ENCODE measurements around the gene PRRC2B. TPM values are rescaled to one million over a fixed set of nuclear protein-coding genes. Genes with fewer than 3 reads are reported as not detected.
"Not testable (repeated sequence)": the region's sequence is repeated elsewhere in the genome, so short reads cannot be mapped to it uniquely, and the experiment has no call there.

PRRC2B gene
- total RNA-seq, 1 donor from 2014 or later: 190 TPM

DNA sequence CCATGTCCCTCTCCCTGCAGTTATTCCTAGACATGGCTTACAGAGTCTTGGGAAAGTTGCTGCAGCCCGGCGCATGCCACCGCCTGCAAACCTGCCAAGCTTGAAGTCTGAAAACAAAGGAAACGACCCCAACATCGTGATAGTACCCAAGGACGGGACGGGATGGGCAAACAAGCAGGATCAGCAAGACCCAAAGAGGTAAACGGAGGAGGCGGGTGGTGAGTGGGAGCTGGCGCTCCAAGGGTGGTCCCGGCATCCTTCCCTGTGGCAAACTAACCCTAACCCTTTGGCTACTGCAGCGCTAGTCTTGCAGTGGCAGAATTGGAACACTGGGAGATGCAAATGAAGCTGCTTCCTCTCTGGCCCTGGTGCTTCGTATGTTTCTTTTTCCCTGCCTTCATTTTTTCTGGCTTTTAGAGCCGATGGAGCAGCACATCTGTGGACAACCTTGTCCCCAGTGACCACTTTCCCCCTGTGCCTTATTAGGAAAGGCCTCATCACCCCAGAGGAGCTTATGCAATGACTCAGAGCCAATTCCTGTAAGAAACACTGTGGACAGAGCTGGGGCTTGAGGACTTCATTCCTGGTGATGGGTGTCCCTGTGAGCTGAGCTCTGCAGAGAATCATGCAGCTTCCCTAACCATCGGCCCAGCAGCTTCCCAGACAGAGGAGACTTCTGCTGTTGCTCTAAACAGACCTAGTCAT is 38.9 kb downstream of the PRRC2B start:
- intact Hi-C loops (cut with micrococcal nuclease): no loop called here

DNA sequence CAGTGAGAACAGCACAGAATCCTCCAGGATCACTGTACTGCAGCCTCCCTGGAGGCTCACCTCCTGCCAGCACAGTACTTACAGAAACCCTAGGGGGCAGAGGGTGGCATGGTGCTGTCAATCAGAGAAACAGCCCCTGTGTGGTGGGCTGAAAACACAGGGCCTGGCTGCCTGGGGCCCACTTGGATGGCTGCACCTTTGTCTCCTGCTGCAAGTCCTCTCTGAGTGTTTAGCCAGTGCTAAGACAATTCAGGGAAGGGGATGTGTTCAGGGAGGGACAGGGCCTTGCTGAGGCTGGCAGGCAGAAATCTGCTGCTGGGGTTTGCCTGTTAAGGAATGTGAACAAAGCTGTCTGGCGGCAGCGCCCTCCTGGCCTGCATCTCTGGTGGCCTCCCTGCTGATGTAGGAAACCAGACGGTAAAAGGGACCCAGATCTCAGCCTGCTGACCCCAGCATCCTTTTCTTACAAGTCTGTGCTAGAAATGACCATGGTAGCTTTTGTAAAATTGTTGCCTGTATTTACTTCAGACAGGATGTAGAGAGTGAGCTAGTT is 39.5 kb downstream of the PRRC2B start:
- intact Hi-C loops (cut with micrococcal nuclease): no loop called here

DNA sequence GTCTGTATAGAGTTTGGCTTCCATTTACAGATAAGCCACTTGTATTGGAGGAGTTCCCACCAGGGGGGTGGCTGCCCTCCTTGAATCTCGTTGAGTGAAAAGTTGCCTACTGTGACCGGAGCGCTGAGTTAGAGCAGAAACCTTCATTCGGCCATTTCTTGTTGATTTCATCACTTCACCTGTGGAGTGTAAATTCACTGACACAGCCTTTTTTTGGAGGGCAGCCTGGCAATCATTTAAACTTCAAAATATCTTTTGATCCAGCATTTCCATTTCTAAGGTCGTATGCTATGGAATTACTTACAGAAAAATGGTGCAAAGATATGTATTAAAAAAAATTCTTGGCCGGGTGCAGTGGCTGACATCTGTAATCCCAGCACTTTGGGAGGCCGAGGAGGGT is 40.8 kb downstream of the PRRC2B start:
- intact Hi-C loops (cut with micrococcal nuclease): no loop called here

DNA sequence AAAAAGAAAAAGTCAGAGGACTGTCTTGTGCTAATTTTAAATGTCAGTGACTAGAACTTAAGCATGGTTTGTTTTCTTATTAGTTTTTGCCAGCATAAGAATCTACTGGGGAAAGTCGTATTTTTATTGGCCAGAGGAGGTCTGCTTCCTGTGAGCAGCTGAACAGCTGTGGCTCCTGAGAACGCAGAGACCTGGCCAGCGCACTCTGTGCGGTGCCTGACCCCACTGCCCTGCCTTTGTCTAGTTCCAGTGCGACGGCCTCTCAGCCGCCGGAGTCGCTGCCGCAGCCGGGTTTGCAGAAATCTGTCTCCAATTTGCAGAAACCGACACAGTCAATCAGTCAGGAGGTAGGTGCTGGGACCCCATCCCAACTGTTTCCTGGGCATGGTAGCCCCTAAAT is 42.5 kb downstream of the PRRC2B start:
- intact Hi-C loops (cut with micrococcal nuclease): no loop called here

DNA sequence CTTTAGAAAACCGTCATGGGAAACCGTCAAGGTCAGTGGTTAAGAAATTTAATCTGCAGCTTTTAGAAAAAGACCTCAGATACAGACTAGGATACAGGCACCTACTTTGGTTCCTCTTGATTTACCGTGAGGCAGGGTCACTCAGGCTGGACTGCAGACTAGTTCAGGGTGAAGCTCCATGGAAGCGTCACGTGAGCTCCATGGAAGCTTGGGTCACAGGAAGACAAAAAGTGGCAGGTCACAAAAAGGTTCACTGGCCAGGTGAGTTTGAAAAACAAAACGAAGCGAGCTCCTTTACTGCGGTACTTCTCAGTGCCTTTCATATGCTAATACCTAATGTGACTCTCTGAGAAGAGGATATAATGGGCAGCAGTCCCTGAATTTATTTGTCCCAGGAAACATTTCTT is 43.0 kb downstream of the PRRC2B start:
- intact Hi-C loops (cut with micrococcal nuclease): no loop called here

DNA sequence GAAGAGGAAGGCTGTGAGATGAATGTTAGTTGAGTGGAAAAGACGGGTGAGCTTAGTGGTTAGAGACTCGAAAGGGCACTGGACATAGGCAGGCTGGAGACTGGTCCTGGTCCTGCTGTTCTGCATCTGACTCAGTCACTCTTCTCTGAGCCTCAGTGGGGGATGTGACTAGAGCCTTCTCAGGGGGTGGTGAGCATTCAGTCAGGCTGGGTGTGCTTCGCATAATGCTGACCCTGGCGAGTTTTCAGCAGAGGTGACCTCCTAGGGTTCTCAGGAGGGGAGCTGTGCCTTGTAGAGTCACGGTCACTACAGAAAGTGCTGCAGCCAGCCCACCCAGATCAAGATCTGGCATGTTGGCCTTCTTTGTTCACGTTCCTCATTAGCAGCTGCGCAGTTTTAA is 44.3 kb downstream of the PRRC2B start:
- intact Hi-C loops (cut with micrococcal nuclease): no loop called here

DNA sequence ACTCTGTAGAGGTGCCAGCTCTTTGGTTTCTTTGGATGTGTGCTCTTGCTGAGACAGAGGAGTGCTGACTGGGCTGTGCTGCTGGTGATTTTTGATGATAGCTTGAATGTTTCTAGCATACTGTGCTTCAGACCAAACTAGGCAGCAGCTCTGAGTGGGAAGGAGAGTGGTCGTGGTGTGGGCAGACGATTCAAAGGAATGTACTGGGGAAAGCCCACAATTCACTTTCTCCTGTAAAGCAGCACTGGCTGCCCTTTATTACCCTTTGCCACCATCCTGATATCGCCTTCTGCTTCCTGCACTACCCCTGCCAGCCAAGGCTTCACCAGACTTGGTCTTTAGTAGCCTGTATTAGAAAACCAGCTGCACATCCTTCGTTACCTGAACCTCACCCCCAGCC is 45.3 kb downstream of the PRRC2B start:
- intact Hi-C loops (cut with micrococcal nuclease): no loop called here

DNA sequence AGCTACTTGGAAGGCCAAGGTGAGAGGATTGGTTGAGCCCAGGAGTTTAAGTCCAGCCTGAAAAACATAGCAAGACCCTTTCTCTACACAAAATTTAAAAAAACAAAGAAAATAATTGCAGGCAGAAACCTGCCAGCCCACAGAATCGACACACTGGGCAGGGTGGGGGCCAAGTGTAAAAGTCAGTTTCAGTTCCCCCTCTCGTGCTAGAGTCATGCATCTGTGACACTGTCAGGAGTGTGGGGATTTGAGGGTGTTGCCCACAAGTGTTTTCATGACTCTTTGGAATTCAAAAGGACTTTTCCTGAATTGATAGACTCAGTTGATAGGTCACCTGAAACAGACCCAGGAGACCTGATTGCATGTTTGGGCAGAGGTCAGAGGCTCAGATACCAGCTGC is 47.6 kb downstream of the PRRC2B start:
- intact Hi-C loops (cut with micrococcal nuclease): no loop called here

DNA sequence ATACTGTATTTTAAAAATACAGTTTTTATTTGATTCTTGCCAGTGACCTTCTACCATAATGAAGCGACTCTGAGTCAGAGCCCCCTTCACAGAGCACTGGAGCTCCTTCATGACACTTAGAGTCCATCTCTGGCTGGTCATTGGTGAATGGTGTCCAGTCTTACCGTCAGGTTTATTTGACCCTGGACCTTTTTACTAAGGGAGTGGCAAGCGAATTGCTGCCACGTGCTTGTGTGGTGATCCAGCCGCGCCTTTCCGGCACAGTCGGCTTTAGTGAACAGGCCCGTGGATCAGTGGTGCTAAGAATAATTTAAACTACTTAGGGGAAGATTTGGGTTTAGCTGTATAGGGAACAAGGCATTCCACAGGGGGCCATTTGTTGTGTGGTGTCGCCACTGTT is 48.5 kb downstream of the PRRC2B start:
- intact Hi-C loops (cut with micrococcal nuclease): no loop called here

DNA sequence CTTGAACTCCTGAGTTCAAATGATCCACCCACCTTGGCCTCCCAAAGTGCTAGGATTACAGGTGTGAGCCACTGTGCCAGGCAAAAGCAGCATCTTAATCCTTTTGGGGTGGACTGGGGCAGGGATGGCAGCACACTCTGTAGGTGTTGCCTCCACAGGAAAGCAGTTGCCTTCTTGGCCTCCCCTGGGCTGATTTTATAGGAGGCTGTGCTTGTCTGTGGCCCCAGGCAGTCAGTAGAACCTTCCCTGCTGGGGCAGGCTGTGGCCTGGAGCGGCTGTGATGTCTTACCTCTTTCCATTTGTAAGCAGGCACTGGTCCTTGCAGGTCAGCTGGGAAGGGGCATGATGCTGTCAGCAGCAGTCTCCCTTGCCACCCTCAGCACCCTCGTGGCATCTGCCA is 49.8 kb downstream of the PRRC2B start:
- intact Hi-C loops (cut with micrococcal nuclease): no loop called here

DNA sequence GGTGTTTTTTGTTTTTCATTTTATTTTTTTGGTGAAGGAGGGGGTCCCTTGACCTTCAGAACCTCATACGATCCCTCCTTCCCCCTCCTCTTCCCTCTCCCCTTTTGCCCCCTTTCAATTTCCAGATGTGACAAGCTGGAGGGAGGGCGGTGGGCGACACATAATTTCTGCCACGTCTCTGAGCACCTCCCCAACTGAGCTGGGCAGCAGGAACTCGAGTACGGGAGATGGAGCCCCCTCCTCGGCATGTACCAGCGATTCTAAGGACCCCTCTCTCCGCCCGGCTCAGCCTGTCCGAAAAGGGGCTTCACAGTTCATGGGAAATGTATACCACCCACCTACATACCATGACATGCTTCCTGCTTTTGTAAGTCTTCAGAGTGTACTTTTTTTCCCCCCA is 52.4 kb downstream of the PRRC2B start:
- intact Hi-C loops (cut with micrococcal nuclease): no loop called here

DNA sequence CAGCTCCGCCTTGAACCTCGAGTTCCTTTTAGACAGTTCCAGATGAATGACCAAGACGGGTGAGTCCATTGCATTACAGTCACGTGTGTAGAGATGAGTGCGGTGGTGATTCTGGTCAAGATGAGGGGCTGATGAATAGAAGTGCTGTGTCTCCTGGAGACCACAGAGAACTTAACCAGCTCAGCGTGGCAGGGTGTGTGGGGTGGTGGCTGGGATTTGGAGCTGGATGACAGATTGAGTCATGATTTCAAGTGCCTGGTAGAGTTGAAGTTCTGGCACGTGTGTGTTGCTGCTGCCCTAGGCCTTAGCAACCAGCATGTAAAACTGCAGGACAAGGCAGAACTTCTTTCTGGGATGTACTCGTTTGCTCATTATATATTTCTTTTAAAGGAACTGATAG is 53.3 kb downstream of the PRRC2B start:
- intact Hi-C loops (cut with micrococcal nuclease): no loop called here

DNA sequence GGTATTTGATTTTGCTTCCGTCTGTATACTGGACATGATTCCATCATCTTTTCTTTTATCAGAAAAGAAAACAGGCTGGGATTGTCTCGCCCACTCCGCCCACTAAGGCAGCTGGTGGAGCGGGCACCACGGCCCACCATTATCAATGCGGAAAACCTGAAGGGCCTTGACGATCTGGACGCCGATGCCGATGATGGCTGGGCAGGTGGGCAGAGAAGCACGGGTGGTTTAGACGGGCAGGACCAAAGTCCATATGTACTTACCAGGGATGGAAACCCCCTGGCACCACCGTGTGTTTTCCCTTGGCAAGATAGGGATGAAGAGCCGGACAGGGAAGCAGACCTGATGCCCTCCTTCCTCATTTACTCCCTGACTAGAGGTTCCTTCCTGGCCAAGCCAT is 53.7 kb downstream of the PRRC2B start:
- intact Hi-C loops (cut with micrococcal nuclease): no loop called here

DNA sequence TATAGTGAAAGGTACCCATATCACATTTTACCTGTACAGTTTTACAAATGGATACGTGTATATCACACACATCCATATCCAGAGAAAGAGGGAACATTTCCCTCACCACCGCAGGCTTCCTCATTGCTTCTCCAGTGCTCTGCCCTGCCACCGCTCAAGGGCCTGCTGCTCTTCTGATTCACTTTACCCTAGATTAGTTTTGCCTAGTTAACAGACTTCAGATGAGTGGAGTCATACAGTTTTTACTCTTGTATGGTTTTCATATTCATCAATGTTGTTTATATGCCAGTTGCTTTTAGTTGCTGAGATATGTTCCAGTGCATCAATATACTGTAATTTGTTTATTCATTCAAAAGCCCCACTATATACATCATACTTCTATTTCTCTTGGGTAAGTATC is 54.9 kb downstream of the PRRC2B start:
- intact Hi-C loops (cut with micrococcal nuclease): no loop called here

DNA sequence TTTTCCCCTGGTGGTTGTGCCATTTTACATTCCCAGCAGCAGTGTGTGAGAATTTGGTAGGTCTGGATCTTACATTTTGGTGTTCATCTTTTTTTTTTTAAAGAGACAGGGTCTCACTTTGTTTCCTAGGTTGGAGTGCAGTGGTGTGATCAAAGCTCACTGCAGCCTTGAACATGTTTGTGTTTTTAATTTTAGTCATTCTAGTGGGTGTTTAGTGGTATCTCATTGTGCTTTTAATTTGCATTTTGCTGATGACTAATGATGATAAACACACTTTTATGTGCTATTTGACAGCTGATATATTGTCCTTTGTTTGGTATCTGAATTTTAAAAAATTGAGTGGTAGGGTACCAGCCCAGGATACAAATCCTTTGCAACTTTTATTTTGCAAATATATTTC is 55.4 kb downstream of the PRRC2B start:
- intact Hi-C loops (cut with micrococcal nuclease): no loop called here

DNA sequence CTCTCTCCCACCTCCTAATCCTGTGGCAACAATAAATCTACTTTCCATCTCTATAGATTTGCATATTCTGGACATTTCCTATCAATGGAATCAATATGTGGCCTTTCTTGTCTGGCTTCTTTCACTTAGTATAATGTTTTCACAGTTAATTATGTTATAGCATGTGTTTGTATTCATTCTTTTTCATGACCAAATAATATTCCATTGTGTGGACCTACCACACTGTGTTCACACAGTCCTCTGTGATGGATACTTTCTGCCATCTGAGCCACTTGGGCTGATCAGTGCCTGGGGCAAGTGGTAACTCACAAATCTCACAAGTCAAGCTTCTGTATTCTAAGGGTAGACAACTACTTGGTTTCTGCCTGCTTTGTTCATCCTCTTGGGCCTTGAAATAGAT is 60.1 kb downstream of the PRRC2B start:
- intact Hi-C loops (cut with micrococcal nuclease): no loop called here

DNA sequence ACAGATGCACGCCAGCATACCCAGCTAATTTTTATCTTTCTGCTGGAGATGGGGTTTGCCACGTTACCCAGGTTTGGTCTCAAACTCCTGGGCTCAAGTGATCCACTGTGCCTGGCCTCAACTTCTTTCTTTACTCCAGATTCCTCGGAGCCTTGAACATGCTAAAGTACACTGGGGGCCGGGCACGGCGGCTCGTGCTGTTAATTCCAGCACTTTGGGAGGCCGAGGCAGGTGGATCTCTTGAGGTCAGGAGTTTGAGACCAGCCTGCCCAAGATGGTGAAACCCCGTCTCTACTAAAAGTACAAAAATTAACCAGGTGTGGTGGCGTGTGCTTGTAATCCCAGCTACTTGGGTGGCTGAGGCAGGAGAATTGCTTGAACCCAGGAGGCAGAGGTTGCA is 61.8 kb downstream of the PRRC2B start:
- intact Hi-C loops (cut with micrococcal nuclease): not testable (repeated sequence)

DNA sequence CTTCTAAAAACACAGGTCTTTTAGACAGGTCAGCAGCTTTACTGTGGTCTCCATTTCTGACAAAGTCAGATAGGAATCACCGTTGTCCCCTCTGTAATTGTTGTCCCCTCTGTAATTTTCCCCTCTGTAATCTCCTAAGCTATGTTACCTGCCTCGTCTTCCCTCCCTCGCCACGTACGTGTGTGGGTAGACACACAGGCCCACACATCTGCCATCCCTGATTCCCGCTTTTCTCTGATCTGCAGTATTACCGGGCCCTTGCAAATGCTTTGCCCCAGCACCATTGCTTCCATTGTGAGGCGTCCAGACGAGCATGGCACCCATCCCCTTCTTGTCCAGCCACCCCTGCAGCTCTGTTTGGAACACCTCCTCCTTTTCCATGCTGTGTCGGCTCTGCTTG is 63.9 kb downstream of the PRRC2B start:
- intact Hi-C loops (cut with micrococcal nuclease): no loop called here

DNA sequence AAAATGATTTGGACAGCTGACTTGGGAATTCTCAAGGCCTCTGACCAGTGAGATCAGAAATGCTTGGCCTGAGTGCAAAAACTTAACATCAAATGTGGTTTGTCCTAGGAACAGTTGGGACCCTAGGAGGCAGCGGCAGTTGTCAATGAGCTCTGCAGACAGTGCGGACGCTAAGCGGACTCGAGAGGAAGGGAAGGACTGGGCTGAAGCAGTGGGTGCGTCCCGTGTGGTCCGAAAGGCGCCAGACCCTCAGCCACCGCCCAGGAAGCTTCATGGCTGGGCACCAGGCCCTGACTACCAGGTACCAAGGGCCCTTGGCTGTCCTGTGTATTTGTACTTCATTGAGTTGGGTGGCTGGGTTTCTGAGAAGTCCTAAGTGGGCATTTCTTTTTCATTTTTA is 65.2 kb downstream of the PRRC2B start:
- intact Hi-C loops (cut with micrococcal nuclease): no loop called here

DNA sequence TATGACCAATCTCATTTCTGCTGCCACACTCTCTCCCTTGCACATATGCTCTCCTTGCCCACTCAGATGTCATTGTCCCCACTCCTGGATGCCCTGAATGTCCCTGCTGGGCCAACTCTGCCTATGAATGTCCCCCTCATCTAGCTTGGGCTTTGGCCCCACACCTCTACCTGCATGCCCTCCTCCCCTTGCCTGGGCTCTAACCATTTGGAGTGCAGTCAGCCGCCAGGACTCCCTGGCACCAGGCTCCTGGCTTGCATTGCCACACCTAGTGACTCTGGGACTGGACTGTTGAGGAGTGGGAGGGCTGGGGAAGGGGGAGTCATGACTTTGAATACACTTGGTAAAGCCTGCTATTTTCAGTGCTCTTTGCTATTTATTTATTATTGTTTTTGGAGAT is 67.3 kb downstream of the PRRC2B start:
- intact Hi-C loops (cut with micrococcal nuclease): no loop called here

DNA sequence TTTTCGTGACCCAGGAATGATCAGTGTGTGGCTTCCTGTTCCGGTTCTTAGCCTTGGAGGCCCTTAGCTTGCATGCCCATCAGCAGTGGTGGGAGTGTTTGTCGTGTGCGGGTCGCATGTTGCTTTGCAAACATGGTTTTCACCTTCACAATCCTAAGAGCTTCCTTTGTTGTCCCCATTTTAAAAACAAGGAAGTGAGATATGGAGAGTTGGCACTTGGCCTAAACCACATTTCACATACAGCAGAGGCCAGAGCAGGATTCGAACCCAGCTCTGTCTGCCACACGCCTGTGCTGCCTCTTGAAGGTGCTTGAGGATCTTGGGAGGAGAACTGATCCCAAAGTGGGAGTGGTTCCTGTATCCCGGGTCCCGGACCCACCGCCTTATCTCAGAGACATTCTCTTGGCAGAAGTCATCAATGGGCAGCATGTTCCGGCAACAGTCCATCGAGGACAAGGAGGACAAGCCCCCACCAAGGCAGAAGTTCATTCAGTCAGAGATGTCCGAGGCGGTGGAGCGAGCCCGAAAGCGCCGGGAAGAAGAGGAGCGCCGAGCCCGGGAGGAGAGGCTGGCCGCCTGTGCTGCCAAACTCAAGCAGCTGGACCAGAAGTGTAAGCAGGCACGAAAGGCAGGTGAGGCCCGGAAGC is 70.6 kb downstream of the PRRC2B start:
- intact Hi-C loops (cut with micrococcal nuclease): no loop called here

DNA sequence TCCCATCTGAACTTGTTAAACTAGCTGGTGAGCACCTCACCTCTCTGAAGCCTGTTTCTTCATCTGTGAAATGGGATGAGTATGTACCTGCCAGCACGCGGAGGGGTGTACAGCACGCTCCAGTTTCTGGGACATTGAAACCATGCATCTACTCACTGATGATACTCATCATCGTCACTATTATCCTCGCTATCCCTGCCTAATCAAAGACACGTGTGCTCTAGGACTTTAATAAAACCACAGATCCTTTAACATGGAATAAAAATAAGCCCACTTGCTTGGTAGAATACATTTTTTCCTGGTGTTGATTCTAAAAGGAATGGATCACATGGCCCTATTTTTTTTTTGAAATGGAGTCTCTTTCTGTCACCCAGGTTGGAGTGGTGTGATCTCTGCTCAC is 71.5 kb downstream of the PRRC2B start:
- intact Hi-C loops (cut with micrococcal nuclease): no loop called here
